GM21526 (cell line): Measurements from ENCODE around the gene EPS8L1.

Source experiments
- ATAC-seq: cut with Tn5 transposase; IDR thresholded peaks from one replicate; pipeline ENCODE4 v1.9.1; 2021; ENCODE audit warnings: moderate library complexity; ENCODE audit not compliant: unreplicated experiment, low FRiP score

Gene EPS8L1

DNA sequence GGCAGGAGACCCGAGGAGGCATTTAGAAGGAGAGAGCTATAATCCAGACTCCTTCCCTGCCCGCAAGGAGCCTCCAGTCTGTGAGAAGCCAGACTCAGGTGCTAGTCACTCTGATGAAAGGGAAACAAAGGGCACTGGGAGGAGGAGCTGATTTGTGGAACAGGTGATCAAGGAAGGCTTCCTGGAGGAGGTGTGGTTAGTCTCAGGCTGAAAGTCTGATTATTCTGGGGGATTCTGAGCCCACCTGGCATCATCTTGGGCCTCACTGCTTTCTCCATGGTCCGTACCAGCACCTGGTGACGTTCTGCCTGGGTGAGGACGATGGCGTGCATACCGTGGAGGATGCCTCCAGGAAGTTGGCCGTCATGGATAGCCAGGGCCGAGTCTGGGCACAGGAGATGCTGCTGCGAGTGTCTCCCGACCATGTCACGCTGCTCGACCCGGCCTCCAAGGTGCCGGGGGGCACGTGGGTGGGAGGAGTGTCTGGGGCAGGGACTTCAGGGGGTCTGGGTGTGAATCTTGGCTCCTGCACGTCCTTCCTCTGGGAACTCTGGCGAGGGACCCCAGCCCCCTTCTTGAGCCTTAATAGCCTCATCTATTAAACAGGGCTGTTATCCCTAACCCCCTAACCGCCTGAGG, 3.9 kb downstream of the EPS8L1 start:
- ATAC-seq: no peak

DNA sequence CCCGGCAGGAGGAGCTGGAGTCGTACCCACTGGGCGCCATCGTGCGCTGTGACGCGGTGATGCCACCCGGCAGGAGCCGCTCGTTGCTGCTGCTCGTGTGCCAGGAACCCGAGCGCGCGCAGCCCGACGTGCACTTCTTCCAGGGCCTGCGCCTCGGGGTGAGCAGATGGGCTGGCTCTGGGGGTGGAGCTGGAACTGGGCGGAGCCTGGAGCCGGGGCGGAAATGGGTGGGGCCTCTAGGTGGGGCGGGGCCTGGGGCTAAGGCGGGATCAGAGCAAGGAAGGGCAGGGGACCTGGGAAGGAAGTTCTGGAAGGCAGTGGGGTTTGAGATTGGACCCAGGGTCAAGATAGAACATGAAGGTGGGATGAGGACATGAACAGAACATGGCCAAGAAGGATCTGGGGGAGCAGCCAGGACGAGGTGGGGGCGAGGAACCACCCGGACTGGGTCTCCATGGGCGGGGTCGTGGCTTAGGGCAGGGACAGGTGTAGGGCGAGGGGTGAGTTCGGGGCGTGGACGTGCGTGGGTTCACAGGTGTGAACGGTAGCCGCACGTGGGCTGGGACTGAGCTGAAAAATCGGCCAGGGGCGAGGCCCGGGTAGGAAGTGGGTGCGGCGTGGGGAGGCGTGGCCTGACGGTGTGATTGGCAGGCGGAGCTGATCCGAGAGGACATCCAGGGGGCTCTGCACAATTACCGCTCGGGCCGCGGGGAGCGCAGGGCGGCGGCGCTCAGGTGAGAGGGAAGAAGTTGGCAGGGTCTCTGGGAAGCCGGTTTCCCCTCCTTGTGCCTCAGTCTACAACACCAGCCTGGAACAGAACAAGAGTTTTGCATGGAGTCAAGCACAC, 4.7 kb downstream of the EPS8L1 start:
- ATAC-seq: no peak

DNA sequence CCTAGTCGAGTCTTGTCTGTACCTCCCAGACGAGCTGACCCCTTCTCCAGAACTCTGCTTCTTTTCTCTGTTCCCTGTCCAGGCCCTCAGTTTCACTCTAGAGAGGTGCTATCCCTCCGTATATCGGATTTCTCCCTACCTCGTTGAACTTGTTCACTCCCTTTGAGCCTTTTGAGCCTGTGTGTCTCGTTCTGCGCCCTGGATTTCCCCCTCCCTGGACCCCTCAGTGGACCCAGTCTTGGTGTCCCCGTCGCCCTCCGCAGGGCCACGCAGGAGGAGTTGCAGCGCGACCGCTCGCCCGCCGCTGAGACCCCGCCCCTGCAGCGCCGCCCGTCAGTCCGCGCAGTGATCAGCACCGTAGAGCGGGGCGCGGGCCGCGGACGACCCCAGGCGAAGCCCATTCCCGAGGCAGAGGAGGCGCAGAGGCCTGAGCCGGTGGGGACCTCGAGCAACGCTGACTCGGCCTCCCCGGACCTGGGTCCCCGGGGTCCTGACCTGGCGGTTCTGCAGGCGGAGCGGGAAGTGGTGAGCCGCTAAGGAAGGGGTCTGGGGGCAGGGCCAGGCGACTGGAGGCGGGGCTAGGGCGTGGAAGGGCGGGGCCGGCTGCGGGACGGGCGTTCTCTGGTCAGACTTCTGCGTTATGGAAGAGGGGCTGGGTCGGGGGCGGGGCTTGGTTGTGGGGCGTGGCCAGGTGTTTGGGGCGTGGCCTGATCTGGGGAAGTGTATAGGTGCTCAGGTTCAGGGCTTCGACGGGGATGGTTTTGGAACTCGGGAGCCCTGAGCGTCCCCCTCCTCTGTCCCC, 5.5 kb downstream of the EPS8L1 start:
- peak; percentile 51 for ATAC-seq

DNA sequence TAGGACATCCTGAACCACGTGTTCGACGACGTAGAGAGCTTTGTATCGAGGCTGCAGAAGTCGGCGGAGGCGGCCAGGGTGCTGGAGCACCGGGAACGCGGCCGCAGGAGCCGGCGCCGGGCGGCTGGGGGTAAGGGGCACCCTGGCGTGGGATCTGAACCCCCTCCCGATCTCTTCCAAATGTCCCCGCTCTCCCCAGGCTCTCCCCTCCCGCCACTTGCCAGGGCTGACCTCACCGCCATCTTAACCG, 6.0 kb downstream of the EPS8L1 start:
- ATAC-seq: no peak

DNA sequence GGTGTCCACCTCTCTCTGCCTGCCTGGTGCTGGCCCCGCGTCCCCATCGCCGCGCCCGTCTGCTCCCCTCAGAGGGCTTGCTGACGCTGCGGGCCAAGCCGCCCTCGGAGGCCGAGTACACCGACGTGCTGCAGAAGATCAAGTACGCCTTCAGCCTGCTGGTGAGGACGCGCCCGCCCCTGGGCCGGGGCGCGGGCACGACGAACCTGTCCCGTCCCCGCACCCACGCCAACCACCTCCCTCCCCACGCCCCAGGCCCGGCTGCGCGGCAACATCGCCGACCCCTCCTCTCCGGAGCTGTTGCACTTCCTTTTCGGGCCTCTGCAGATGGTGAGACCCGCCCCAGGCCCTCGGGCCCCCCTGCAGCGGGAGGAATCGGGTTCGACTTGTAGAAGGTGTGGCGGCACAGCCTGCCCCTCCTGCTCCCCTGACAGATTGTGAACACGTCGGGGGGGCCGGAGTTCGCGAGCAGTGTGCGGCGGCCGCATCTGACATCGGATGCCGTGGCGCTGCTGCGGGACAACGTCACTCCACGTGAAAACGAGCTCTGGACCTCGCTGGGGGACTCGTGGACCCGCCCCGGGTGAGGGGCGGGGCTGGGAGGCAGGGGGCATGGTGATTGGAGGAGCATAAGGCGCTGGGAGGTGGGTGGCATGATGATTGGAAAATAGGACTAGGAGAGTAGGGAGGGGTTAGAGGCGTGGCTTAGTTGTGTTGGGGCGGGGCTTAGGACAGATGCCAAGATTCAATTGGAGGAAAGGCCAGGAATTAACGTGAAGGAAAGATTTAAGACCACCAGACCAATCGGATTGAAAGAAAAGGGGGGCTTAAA, 6.6 kb downstream of the EPS8L1 start:
- ATAC-seq: no peak

DNA sequence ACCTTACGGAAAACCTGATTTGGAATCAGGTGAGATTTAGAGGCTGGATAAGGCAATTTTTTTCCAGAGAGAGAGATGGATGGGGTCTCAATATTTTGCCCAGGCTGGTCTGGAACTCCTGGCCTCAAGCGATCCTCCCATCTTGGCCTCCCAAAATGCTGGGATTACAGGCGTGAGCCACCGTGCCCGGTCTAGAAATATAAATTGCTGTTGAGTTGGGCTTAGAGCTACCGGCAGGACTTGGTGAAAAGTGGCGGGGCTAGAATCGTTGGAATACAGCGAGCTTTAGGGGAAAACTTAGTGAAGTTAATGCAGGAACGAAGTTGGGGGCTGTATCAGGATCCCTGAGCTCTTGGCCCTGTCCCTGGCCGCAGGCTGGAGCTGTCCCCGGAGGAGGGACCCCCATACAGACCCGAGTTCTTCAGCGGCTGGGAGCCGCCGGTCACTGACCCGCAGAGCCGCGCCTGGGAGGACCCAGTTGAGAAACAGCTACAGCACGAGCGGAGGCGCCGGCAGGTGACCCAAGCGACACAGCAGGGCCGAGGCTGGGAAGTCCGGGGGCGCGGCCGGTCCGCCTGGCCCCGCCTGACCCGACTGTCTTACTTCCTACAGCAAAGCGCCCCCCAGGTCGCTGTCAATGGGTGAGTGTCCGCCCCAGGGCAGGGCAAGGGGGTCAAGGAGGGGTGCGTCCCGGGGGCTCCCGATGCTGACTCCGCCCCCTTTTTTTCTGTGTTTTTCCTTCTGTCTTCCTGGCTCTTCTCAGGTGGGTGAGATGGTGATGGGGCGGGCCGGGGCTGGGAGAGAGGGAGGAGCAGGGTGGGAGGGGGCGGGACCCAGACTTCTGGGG, 7.6 kb downstream of the EPS8L1 start:
- no peak for ATAC-seq

DNA sequence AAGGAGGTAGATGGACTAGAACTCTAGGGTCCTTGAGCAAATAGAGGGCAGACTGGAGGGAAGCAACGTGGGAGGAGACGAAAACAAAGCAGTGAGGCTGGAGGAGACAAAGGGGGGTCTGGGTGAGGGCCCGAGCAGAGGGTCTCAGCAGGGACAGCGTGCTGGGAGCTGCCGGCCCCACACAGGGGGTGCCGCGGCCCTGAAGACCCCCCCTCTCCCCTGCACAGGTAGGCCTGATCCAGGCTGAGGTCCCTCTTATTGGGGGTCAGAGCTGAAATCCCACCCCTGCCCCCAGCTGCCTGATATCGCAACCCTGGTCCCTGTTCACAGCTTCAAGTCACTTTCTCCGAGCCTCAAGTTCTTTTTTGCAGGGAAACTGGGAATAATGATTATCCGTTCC, 8.7 kb downstream of the EPS8L1 start:
- no peak for ATAC-seq

DNA sequence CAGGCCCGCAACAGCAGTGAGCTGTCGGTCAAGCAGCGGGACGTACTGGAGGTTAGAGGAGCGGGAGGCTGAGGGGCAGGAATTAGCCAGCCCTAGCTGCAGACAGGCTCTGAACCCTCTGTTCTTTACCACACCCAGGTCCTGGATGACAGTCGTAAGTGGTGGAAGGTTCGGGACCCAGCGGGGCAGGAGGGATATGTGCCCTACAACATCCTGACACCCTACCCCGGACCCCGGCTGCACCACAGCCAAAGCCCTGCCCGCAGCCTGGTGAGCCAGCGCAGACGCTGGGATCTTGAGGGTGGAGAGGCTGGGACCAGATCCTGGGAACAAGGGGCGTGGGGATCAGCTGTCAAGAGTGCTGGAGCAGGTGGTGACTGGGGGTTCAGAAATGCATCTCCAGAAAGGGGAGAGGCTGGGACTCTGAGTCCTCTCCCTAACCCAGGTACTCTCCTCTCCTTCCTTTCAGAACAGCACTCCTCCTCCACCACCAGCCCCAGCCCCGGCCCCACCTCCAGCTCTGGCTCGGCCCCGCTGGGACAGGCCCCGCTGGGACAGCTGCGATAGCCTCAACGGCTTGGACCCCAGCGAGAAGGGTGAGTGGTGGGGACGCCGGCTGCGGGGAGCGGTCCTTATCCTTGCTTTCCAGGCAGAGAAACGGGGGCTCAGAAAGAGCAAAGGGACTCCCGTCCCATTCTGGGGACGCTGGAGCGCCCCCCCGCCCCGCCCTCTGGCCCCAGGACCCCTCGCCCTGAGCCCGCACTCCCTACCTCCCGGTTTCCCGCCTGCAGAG, 10.4 kb downstream of the EPS8L1 start:
- ATAC-seq: no peak

DNA sequence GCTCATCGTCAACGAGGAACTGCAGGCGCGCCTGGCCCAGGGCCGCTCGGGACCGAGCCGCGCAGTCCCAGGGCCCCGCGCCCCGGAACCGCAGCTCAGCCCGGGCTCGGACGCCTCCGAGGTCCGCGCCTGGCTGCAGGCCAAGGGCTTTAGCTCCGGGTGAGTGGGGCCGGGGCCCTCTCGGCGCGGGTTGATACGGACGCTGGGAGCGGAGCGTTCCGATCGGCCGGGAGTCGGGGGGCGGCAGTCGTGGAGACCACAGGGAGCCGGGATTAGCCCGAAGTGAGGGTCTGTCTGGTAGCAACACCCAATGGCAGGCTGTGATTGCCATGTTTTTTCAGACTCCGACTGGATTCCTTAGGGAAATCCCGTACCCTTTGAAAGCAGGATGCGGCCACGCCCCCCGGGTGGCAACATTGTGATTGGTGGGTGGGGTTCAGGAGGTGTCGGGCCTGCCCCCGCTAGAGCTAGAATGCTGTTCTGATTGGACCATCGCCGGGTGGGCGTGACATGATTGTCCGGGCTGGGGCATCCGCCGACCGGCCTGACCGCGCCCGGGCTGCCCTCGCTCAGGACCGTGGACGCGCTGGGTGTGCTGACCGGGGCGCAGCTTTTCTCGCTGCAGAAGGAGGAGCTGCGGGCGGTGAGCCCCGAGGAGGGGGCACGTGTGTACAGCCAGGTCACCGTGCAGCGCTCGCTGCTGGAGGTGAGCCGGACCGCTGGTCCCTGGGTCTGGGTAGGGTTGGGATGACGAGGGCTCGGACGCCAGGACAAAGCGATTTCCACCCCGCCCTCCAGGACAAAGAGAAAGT, 11.3 kb downstream of the EPS8L1 start:
- ATAC-seq: no peak

DNA sequence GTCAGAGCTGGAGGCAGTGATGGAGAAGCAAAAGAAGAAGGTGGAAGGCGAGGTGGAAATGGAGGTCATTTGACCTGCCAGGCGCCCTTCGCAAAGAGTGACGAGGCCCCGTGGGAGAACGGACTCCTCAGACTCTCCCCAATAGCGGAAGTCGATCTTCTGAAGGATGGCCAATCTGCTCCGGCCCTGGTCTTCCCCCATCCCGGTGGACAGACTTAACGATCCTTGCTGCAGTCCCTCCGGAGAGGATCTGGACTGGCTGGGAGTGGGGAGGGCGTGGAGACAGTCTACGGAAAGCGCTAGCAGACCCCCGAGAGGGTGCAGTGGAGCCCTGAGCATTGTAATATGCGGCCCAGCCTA, 11.9 kb downstream of the EPS8L1 start:
- ATAC-seq: no peak

DNA sequence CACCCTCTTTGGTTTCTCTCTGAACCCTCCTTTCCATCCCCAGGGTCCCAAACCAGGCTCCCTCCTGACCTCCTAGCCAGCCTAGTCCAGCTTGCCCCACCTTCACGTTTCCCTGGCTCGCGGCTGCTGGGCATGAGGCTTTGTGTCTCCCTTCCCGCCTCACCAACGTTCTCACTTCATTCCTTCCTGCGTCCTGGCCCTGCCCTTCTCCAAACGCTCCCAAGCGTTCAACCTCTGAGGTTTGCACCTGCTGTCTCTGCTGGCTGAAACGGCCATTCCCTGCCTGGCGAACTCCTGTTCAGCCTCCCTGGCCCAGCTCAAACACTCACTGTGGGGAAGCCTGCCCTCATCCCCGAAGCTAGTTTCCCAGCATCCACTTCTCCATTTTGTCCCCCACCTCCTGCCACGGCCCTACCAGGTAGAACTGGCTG, 12.4 kb downstream of the EPS8L1 start:
- ATAC-seq: no peak

DNA sequence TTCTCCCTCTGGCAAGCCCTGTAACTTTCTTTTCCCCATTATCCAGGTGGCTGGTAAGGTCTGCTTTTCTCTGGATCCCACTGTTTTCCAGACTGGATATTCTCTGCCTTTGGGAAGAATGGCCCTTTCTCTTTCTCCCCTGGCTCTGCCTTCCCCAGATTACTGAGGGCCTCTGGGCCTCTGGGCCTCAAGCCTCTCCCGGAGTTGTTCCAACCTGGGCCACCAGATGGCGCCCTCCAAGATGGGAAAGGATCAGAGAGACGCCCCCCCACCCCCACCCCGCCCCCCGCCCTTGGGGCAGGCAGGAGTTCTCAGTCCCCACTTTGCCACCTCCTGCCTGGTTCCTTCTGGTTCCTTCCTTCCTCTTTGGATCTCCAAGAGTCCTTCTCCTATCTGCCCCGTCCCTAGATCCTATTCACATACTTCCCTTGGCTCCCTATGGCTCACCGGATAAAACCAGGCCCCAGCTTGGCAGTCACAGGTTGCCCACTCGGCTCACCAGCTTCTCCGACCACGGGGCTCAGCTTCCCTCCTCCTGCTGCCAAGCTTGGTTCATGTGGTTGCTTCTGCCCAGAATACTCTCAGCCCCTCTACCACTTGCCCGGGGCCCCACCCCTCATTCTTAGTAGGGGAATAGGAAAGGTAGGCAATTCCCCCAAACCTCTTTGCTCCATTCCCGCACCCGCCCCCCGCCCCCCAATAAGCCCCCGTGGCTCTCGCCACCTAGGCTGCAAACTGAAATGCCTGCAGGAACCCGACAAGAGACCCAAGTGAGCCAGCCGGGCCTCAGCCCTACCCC, 13.1 kb downstream of the EPS8L1 start:
- no peak for ATAC-seq

DNA sequence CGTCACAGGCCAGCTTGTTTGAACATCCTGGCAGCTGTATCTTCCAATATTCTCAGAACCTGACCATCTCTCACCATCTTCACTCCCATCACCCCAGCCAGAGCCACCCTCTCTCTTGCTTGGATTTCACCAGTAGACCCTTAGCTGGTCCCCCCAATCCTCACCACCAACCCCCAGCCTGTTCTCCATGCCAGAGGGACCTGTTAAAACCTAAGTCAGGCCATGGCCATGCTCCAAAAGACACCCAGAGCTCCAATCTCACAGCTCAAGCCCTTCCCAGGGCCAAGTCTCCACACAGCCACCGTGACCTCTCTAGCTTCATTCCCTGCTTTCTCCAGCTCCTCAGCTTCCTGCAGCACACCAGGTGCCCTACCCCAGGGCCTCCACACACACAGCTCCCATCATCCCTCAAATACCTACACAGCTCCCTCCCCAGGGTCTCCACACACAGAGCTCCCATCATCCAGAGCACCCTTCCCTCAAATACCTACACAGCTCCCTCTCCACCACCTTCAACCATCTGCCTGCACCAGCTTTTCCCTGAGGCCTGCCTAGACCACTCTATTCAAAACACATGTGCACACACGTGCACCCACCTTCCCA, 13.8 kb downstream of the EPS8L1 start:
- no peak for ATAC-seq

DNA sequence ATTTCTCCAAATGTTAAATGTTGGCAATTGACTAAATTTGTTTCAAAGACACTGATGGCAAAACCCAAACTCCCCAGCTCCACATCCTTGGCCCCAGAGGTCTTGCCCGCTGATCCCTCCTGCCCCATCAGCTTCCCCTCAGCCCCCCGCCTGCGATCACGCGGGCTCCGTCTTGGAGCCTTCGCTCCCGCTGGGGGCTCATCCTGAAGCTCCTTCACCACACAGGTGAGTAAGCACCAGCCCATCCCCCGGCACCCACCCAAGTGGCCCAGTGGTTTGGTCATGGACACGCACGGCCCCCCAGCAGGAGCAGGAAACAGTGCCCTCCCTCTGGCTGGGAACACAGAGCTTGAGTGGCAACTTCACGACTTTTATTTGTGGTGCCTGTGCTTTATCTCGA, 14.9 kb downstream of the EPS8L1 start:
- ATAC-seq: no peak

DNA sequence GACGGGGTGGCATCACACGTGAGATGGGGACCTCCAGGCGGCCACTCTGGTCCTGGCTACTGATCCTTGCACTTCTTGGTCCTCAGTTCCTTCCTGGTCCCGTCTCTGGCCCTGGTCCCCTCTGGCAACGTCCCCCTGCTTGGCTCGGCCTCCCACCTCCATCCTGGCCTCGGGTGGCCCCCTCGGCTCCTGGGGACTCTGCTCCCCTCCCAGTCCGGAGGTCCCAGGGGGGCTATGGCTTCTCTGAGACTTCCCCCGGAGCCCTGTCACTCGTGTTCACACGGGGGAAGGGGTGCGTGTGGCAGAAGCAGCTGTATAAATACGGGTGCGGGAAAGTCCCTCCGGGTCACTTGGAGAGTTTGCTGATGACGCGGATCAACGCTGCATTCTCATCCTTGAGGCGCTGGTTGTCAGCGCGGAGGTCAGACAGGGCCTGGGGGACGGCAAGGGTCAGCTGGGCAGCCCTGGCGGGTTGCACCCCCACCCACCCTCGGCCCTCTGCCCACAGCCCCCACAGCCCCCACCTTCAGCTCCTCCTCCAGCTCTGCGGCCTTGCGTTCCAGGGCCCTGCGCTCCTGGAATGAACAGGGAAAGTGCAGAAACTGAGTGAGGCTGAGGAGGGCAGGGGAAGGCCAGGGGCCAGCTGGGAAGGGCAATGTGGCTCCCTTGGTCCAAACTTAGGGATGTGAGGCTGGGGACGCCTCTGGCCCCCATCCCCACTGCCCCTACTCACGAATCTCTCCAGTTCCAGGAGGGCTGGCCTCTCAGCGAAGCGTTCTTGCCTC, 15.6 kb downstream of the EPS8L1 start:
- no peak for ATAC-seq

DNA sequence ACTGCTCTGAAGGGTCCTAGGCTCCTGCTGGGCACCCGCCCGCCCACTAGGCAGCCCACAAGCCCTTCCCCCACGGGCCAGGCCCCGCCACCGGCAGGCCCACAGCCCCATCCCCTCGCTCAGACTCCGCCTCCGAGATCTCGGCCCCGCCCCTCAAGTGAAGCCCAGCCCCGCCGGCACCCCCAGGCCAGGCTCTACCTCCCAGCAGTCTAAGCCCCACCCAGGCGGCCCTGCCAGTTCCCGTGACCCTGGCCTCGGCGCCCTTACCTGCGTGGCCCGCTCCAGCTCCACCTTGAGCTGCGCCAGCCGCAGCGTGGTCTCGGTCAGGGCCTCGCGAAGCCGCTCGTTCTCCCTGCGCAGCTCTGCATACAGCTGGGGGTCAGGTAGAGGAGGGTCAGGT, 16.3 kb downstream of the EPS8L1 start:
- ATAC-seq: no peak
